Smooth muscle cell (in vitro differentiated cells): ENCODE measurements around the gene RBMS3. TPM values are rescaled to one million over a fixed set of nuclear protein-coding genes. Genes with fewer than 3 reads are reported as not detected.

ENCODE experiments used
- DNase-seq: peaks from one replicate; lab custom pipeline; 2025; ENCODE audit not compliant: unreplicated experiment; lab: John Stamatoyannopoulos, UW
- H2AFZ ChIP-seq: fragments of 200-600 bp; sonication (generic); 2 replicates; pipeline ENCODE4 v1.6.0; 2016; ENCODE audit warnings: antibody characterized with exemption, low read depth, mild to moderate bottlenecking
- H3F3A ChIP-seq: fragments of 200-600 bp; sonication (generic); 2 replicates; pipeline ENCODE4 v1.6.0; 2017; ENCODE audit warnings: antibody characterized with exemption, low read depth
- H3K27ac ChIP-seq: fragments of 200-600 bp; sonication (generic); 2 replicates; pipeline ENCODE4 v1.5.1; 2016; ENCODE audit warnings: low read depth, mild to moderate bottlenecking
- H3K27me3 ChIP-seq: fragments of 200-600 bp; sonication (generic); 2 replicates; pipeline ENCODE4 v1.6.1; 2016; ENCODE audit warnings: low read depth, mild to moderate bottlenecking
- H3K36me3 ChIP-seq: fragments of 200-600 bp; sonication (generic); 2 replicates; pipeline ENCODE4 v1.5.1; 2016; ENCODE audit warnings: low read depth
- H3K4me1 ChIP-seq: fragments of 200-600 bp; sonication (generic); 2 replicates; pipeline ENCODE4 v1.5.1; 2016; ENCODE audit warnings: low read depth
- H3K4me2 ChIP-seq: fragments of 200-600 bp; sonication (generic); 2 replicates; pipeline ENCODE4 v1.6.0; 2016; ENCODE audit warnings: mild to moderate bottlenecking
- H3K4me3 ChIP-seq: fragments of 200-600 bp; sonication (generic); 2 replicates; pipeline ENCODE4 v1.5.1; 2016; ENCODE audit warnings: mild to moderate bottlenecking
- H3K79me2 ChIP-seq: fragments of 200-600 bp; sonication (generic); 2 replicates; pipeline ENCODE4 v1.6.0; 2016; ENCODE audit warnings: low read depth, mild to moderate bottlenecking
- H3K9ac ChIP-seq: fragments of 200-600 bp; sonication (generic); 2 replicates; pipeline ENCODE4 v1.6.0; 2016; ENCODE audit warnings: low read depth
- H3K9me3 ChIP-seq: fragments of 200-600 bp; sonication (generic); replicated peaks from 2 replicates; pipeline ENCODE4 v1.5.1; 2016; ENCODE audit warnings: low read depth
- H4K20me1 ChIP-seq: fragments of 200-600 bp; sonication (generic); 2 replicates; pipeline ENCODE4 v1.6.0; 2016; ENCODE audit warnings: low read depth
- WGBS: methylation state at CpG from one replicate; pipeline ENCODE4 v1.1.7; 2016; ENCODE audit warnings: low lambda C conversion rate; 5-methylcytosine and 5-hydroxymethylcytosine counted together
- polyA plus RNA-seq: library from polyadenylated mRNA; unstranded; fragments of >200 nt; fragmentation: Nextera tagmentation; extraction: Ambion mirVana; gene quantifications from 2 replicates; pipeline ENCODE4 v1.2.1, GENCODE V29; 2016
- total RNA-seq: library from RNA; depleted of rRNA; stranded (reverse); fragments of >200 nt; gene quantifications from 2 replicates; pipeline ENCODE4 v1.2.3, GENCODE V29; 2014
- TF ChIP-seq, protein P1 (sequence below): fragments of 200-600 bp; sonication (generic); IDR thresholded peaks from 2 replicates; pipeline ENCODE4 v1.5.1; 2017; ENCODE audit warnings: borderline replicate concordance, mild to moderate bottlenecking, antibody characterized with exemption; ENCODE audit not compliant: insufficient read depth, poor library complexity, severe bottlenecking

Gene RBMS3
- total and polyA plus RNA-seq, 2 experiments from 2014 or later, result 42.9 to 50.6 TPM

DNA sequence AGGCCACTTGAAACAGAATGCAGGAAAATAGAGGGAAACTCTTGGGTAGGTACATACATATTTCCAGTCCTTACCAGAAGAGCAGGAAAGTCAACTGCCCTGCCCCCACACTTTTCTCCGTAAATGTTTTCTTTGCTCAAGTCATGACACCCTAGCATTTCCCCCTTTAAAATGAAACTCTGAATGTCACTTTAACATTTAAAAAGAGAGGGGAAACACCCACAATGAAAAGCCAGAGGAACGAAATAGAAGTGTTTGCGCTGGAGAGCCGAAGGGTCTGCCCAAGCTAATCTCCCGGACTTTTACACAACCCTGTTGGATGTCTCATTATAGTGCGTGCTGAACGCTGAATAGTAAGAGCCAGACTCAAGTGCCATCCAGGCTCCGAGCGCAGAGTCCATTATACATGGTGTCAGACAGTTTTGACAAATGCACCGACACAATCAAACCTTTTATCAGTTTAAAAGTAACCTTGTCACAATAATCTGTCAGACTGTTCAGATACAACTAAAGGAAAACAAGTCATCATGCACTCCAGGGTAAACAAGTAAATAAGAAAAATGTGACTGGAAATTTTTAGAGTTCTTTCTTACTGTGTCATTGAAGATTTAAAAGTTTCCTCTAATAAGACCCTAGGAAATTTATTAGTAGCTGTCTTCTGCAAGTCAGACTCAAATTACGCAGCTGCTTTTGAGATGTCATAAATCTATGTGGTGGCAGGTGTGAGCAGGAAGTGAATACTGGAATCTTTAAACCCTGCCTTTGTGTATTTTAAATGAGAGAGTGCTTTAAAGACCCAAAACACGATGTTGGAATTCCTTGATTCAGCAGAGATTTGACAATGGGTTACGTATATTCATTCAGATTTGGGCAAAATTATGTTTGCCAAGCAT, 159.8 kb downstream of the RBMS3 start:
- Histone ChIP-seq H3K4me3 (peak overlapping the region; percentile 46), H3K4me2 (peak overlapping the region; percentile 80)

DNA sequence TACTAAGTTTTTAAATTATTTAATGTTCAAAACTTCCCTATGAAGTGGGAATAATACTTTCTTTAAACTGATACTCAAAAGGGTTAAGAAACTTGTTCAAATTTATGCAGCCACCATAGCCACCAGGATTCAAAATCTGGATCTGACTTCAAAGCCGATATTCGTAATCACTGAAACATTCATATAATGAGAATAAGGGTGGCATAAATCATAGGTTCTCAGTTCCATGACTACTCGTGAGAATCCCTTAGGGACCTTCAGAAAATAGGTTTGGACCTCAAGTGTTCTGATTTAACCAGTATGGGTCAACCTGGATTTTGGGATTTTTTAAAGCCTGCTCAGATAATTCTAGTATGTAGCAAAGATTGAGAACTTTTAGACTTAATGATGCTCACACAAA, 160.6 kb downstream of the RBMS3 start:
- Histone ChIP-seq H3K27ac (peak overlapping the region; percentile 63), H4K20me1 (no peaks in the 10 kb centered on the region), H2AFZ (no peak overlapping the region), H3K4me2 (peak overlapping the region; percentile 80), H3F3A (peaks cover 13% of the 10 kb centered on the region), H3K9me3 (no peaks in the 10 kb centered on the region), H3K27me3 (no peaks in the 10 kb centered on the region), H3K9ac (no peak overlapping the region), H3K79me2 (peaks cover 80% of the 10 kb centered on the region), H3K4me1 (peaks cover 35% of the 10 kb centered on the region), H3K36me3 (peaks cover 10% of the 10 kb centered on the region), H3K4me3 (no peak overlapping the region)
- TF ChIP-seq, protein P1, sequence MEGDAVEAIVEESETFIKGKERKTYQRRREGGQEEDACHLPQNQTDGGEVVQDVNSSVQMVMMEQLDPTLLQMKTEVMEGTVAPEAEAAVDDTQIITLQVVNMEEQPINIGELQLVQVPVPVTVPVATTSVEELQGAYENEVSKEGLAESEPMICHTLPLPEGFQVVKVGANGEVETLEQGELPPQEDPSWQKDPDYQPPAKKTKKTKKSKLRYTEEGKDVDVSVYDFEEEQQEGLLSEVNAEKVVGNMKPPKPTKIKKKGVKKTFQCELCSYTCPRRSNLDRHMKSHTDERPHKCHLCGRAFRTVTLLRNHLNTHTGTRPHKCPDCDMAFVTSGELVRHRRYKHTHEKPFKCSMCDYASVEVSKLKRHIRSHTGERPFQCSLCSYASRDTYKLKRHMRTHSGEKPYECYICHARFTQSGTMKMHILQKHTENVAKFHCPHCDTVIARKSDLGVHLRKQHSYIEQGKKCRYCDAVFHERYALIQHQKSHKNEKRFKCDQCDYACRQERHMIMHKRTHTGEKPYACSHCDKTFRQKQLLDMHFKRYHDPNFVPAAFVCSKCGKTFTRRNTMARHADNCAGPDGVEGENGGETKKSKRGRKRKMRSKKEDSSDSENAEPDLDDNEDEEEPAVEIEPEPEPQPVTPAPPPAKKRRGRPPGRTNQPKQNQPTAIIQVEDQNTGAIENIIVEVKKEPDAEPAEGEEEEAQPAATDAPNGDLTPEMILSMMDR, result no peak
- DNase-seq, result no peak
- 91% methylated on average over 3 of the region's 3 CpGs for WGBS

More for the DNA sequence above, 159.8 kb downstream of the RBMS3 start:
- 12% methylated on average over 13 of the region's 13 CpGs for WGBS
- Histone ChIP-seq H4K20me1 (no peaks in the 10 kb centered on the region), H3K9me3 (no peaks in the 10 kb centered on the region), H3K9ac (peak overlapping the region; percentile 48), H3K27ac (peak overlapping the region; percentile 63), H3K4me1 (peaks cover 35% of the 10 kb centered on the region), H3F3A (peaks cover 15% of the 10 kb centered on the region), H3K27me3 (no peaks in the 10 kb centered on the region), H2AFZ (peak overlapping the region; percentile 31), H3K36me3 (peaks cover 10% of the 10 kb centered on the region), H3K79me2 (peaks cover 78% of the 10 kb centered on the region)
- TF ChIP-seq, protein P1, result no peak
- no peak for DNase-seq

DNA sequence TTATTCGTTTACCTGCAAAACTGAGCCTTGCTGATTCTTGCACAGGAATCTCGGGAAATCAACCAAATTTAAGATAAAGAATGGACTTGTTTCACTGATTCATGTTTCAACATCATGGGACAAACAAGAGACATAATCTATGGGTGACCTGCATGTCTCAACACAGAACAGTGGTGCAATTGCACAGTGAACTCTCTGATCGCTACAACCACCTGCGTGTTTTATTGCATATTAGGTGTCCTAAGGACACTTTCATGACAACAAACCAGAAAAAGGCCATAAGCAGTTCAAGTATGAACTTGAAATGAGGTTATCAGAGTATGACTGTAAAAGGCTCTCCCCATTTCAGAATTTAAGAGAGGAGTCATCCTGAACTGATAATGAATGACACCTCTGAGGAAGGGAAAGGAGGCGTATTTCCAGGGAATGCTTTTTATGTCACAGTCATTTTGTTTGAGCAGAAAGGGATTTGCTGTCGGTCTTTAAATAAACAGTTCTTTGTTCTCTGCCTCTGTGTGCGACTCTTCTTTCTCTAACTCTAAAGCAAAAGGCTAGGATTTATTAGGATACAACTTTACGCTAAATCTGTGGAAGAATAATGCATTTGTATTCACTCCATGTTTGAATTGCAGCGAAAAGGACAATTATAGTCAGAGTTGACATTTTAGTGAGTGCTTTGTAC, 167.2 kb downstream of the RBMS3 start:
- Histone ChIP-seq H4K20me1 (no peaks in the 10 kb centered on the region), H3K27ac (no peak overlapping the region), H3K9ac (no peak overlapping the region), H3K36me3 (peaks cover 10% of the 10 kb centered on the region), H3K4me1 (no peaks in the 10 kb centered on the region), H3K79me2 (peaks cover 52% of the 10 kb centered on the region), H3F3A (peaks cover 3% of the 10 kb centered on the region), H3K4me3 (no peak overlapping the region), H2AFZ (no peak overlapping the region), H3K27me3 (no peaks in the 10 kb centered on the region), H3K4me2 (no peak overlapping the region), H3K9me3 (no peaks in the 10 kb centered on the region)
- TF ChIP-seq, protein P1, result no peak
- no peak for DNase-seq
- WGBS, result 70% methylated on average over 9 of the region's 9 CpGs
